ENCODE data around the gene GLG1. TPM values are rescaled to one million over a fixed set of nuclear protein-coding genes. Genes with fewer than 3 reads are reported as not detected.
A peak's percentile ranks its signal among the peaks of the same experiment; 100 is the strongest.
"Not testable (repeated sequence)": the region's sequence is repeated elsewhere in the genome, so short reads cannot be mapped to it uniquely, and the experiment has no call there.

Gene GLG1
- total RNA-seq, 3 donors from 2014 or later (not counting 1 experiment from before 2014, with no cell fraction given) = 184 to 225 (median 188) TPM

GRCh38 chr16:74449470-74449869, 157.4 kb downstream of the GLG1 start:
- Mint-ChIP-seq H3K9me3 (no peaks in the 10 kb centered on the region), H3K4me3 (no peak overlapping the region), H3K27ac (peak overlapping the region; percentile 26 to 52), H3K36me3 (peaks cover 19% of the 10 kb centered on the region), H3K4me1 (peaks cover 0 to 14% of the 10 kb centered on the region in 2 donors), H3K27me3 (ENCODE audit: low read depth in 2 of 2) (no peaks in the 10 kb centered on the region)
- ATAC-seq (no peak), DNase-seq (no peak)
- no peak overlapping the region for H3K27ac ChIP-seq (ENCODE audit: low read length)
- H3K27me3 ChIP-seq (ENCODE audit: control insufficient read depth, insufficient read depth, low read length) = no peaks in the 10 kb centered on the region
- TF ChIP-seq CTCF (IDR thresholded peaks at IDR 0.05) = no peak
- 98% methylated on average over 5 of the region's 5 CpGs for WGBS (ENCODE audit: insufficient coverage)
- H3K9me3 ChIP-seq (ENCODE audit: control insufficient read depth, insufficient read depth, low read length) = no peaks in the 10 kb centered on the region
- H3K4me1 ChIP-seq (ENCODE audit: control insufficient read depth, insufficient read depth, low read length) = peaks cover 5% of the 10 kb centered on the region
- peaks cover 35% of the 10 kb centered on the region for H3K36me3 ChIP-seq (ENCODE audit: control insufficient read depth, insufficient read depth, low read length)
- intact Hi-C loops (cut with micrococcal nuclease) = no loop called here
- no peak overlapping the region for H3K4me3 ChIP-seq (ENCODE audit: low read length)

GRCh38 chr16:74448990-74449389, 157.9 kb downstream of the GLG1 start:
- no peak overlapping the region for H3K27ac ChIP-seq (ENCODE audit: low read length)
- no peaks in the 10 kb centered on the region for H3K27me3 ChIP-seq (ENCODE audit: control insufficient read depth, insufficient read depth, low read length)
- WGBS (ENCODE audit: insufficient coverage) = 91% methylated on average over 7 of the region's 8 CpGs
- Mint-ChIP-seq H3K27ac (peak overlapping the region; percentile 26 to 52), H3K36me3 (peaks cover 19% of the 10 kb centered on the region), H3K4me3 (no peak overlapping the region), H3K9me3 (no peaks in the 10 kb centered on the region), H3K4me1 (peaks cover 0 to 14% of the 10 kb centered on the region in 2 donors), H3K27me3 (ENCODE audit: low read depth in 2 of 2) (no peaks in the 10 kb centered on the region)
- DNase-seq (no peak), ATAC-seq (no peak)
- H3K4me1 ChIP-seq (ENCODE audit: control insufficient read depth, insufficient read depth, low read length) = peaks cover 5% of the 10 kb centered on the region
- no peaks in the 10 kb centered on the region for H3K9me3 ChIP-seq (ENCODE audit: control insufficient read depth, insufficient read depth, low read length)
- peaks cover 35% of the 10 kb centered on the region for H3K36me3 ChIP-seq (ENCODE audit: control insufficient read depth, insufficient read depth, low read length)
- TF ChIP-seq CTCF (IDR thresholded peaks at IDR 0.05) = no peak
- no peak overlapping the region for H3K4me3 ChIP-seq (ENCODE audit: low read length)
- intact Hi-C loops (cut with micrococcal nuclease) = no loop called here

GRCh38 chr16:74447578-74447977, 159.3 kb downstream of the GLG1 start:
- Histone ChIP-seq H3K36me3 (ENCODE audit: control insufficient read depth, insufficient read depth, low read length) (peaks cover 25% of the 10 kb centered on the region), H3K4me3 (ENCODE audit: low read length) (no peak overlapping the region), H3K27me3 (ENCODE audit: control insufficient read depth, insufficient read depth, low read length) (no peaks in the 10 kb centered on the region), H3K27ac (ENCODE audit: low read length) (no peak overlapping the region), H3K4me1 (ENCODE audit: control insufficient read depth, insufficient read depth, low read length) (peaks cover 5% of the 10 kb centered on the region), H3K9me3 (ENCODE audit: control insufficient read depth, insufficient read depth, low read length) (no peaks in the 10 kb centered on the region)
- H3K9me3 Mint-ChIP-seq = no peaks in the 10 kb centered on the region
- H3K27me3 Mint-ChIP-seq (ENCODE audit: low read depth in 2 of 2) = no peaks in the 10 kb centered on the region
- ATAC-seq (no peak), DNase-seq (no peak)
- TF ChIP-seq CTCF (IDR thresholded peaks at IDR 0.05) = no peak
- H3K4me1 Mint-ChIP-seq = peaks cover 4 to 18% of the 10 kb centered on the region in 2 donors
- H3K27ac Mint-ChIP-seq = peak overlapping the region; percentile 22 to 52
- no peak overlapping the region for H3K4me3 Mint-ChIP-seq
- peaks cover 11% of the 10 kb centered on the region for H3K36me3 Mint-ChIP-seq
- whole genome bisulfite sequencing (ENCODE audit: insufficient coverage) = 100% methylated on average over 5 of the region's 5 CpGs
- intact Hi-C loops (cut with micrococcal nuclease) = no loop called here

- peaks cover 4% of the 10 kb centered on the region for H3K36me3 Mint-ChIP-seq
- DNase-seq (no peak), ATAC-seq (no peak)
- peak overlapping the region in 1 of 2 donors; percentile 22 for H3K27ac Mint-ChIP-seq
- no peak for TF ChIP-seq CTCF (IDR thresholded peaks at IDR 0.05)
- H3K4me1 ChIP-seq (ENCODE audit: control insufficient read depth, insufficient read depth, low read length) = peaks cover 5% of the 10 kb centered on the region
- intact Hi-C loops (cut with micrococcal nuclease) = no loop called here
- H3K9me3 ChIP-seq (ENCODE audit: control insufficient read depth, insufficient read depth, low read length) = no peaks in the 10 kb centered on the region
- no peak overlapping the region for H3K4me3 ChIP-seq (ENCODE audit: low read length)
- peaks cover 5 to 16% of the 10 kb centered on the region in 2 donors for H3K4me1 Mint-ChIP-seq
- no peaks in the 10 kb centered on the region for H3K9me3 Mint-ChIP-seq
- H3K4me3 Mint-ChIP-seq = no peak overlapping the region
- H3K27me3 Mint-ChIP-seq (ENCODE audit: low read depth in 2 of 2) = no peaks in the 10 kb centered on the region
- H3K27me3 ChIP-seq (ENCODE audit: control insufficient read depth, insufficient read depth, low read length) = no peaks in the 10 kb centered on the region
- no peak overlapping the region for H3K27ac ChIP-seq (ENCODE audit: low read length)
- WGBS (ENCODE audit: insufficient coverage) = 97% methylated on average over 8 of the region's 8 CpGs
- H3K36me3 ChIP-seq (ENCODE audit: control insufficient read depth, insufficient read depth, low read length) = peaks cover 20% of the 10 kb centered on the region
These were observed 160.0 kb downstream of the GLG1 start for GRCh38 chr16:74446866-74447265.

- DNase-seq; H3K27me3 Mint-ChIP-seq (ENCODE audit: low read depth in 2 of 2); H3K4me3 Mint-ChIP-seq; H3K9me3 ChIP-seq (ENCODE audit: control insufficient read depth, insufficient read depth, low read length); H3K27me3 ChIP-seq (ENCODE audit: control insufficient read depth, insufficient read depth, low read length); H3K4me1 ChIP-seq (ENCODE audit: control insufficient read depth, insufficient read depth, low read length); H3K27ac ChIP-seq (ENCODE audit: low read length); H3K4me3 ChIP-seq (ENCODE audit: low read length); H3K36me3 Mint-ChIP-seq; H3K27ac Mint-ChIP-seq; intact Hi-C loops (cut with micrococcal nuclease); ATAC-seq; H3K36me3 ChIP-seq (ENCODE audit: control insufficient read depth, insufficient read depth, low read length); H3K9me3 Mint-ChIP-seq: not testable (repeated sequence)
- 98% methylated on average over 11 of the region's 13 CpGs for WGBS (ENCODE audit: insufficient coverage)
- H3K4me1 Mint-ChIP-seq = peaks cover 12 to 22% of the 10 kb centered on the region in 2 donors
These were observed 163.1 kb downstream of the GLG1 start for GRCh38 chr16:74443624-74444346.

All from natural killer cell (primary cell).